ENCODE measurements around the gene TMEM212.

The TMEM212 gene

GRCh38 chr3:171908731-171909130 is 65.6 kb downstream of the TMEM212 start:
- TF ChIP-seq MYC (IDR thresholded peaks at IDR 0.05; ENCODE audit: low read depth, low read length) (no peak), CTCF (IDR thresholded peaks at IDR 0.05; ENCODE audit: low read depth, low read length) (no peak), MAX (IDR thresholded peaks at IDR 0.05; ENCODE audit: low read depth, low read length) (no peak), POLR2A (IDR thresholded peaks at IDR 0.05; ENCODE audit: extremely low read depth, insufficient read length) (no peak)
- DNase-seq (ENCODE audit: low read depth): no peak
- H3K4me3 ChIP-seq (ENCODE audit: low read depth, low read length): no peak overlapping the region

All from NB4 (cell line).